Fibroblast of peridontal ligament (primary cell): ENCODE data around the gene WFIKKN1.

ENCODE experiments used
- DNase-seq: peaks from one replicate; pipeline ENCODE4 v3.0.0-alpha.2; 2010; ENCODE audit errors: extremely low read depth

The WFIKKN1 gene

DNA sequence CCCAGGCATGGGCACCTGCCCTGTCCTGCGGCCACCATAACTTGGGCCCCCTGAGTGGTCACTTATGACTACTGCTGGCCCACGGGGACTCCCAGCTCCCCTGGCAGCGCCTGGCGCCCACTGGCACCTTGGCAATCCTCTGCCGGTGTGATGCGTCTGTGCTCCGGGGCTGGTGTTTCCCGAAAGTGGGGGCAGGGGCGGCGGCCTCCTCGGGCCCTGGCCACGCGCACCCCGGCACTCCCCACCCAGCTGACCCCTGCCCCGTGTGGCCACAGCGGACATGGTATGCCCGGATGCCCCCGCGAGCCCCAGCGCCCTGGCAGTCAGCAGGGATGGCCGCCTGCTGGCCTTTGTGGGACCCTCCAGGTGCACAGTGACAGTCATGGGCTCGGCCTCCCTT lies 26.7 kb downstream of the WFIKKN1 start:
- no peak for DNase-seq

DNA sequence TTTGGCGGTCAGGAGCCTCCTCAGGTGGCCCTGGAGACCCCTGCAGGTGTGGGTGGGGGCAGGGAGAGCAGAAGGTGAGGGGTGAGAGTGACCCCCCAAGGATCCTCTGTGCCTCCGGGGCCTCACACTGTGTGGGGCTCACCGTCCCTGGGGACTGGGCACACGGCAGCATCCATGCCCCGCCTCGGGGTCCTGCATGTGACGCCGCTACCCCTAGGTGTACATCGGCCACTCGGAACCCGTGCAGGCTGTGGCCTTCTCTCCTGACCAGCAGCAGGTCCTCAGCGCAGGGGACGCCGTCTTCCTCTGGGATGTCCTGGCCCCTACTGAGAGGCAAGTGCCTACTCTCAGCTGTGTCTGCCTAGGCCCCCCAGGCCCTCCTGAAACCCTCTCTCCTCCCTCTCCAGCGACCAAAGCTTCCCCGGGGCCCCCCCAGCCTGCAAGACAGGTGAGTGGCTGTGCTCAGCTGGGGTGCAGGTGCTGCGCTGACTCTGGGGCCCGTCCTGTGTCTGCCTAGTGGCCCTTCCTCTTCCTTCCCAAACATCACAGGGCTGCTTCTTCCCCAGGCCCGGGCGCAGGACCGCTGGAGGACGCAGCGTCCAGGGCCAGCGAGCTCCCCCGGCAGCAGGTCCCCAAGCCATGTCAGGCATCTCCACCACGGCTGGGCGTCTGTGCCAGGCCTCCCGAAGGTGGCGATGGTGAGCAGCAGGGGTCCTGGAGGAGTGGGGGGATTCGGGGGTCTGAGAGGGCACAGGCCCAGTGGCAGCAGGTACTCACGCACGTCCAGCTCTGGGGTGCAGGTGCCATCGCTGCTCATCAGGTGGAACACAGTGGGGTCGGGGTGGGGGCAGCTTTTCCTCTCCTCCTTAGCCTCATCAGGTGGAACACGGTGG lies 28.1 kb downstream of the WFIKKN1 start:
- no peak for DNase-seq

DNA sequence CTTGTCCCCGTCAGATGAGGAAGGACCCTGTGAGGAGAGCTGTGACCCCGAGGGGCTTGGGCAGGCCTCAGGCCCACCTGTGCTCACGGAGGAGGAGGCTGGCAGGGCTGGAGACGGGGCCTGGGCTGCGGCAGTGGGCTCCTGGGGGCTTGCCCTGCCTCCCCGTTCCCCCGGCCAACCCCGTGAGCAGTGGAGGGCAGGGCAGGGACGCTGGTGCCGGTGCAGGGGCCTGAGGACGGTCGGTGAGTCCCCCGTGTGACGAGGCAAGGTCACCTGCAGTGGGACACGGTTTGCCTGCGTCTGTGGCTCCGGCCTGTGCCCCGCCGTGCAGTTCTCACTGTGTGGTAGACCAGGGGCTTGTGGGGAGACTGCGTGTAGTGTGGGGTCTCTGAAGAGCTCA lies 28.8 kb downstream of the WFIKKN1 start:
- no peak for DNase-seq

DNA sequence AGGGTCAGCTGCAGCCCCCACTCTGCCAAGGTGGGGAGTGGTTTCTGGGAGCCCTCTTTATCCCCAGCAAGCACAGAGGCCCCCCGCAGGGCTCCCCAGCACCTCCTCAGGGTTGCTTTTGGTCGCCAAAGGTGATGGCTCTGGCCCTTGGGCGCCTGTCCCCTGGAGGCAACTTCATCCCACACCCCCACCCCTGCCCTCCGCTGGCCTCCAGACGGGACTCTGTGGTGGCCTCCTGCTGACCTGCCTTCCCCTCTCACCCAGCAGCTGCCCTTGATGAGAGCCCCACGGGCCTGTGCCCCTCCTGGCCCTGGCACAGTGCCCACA lies 29.3 kb downstream of the WFIKKN1 start:
- no peak for DNase-seq

DNA sequence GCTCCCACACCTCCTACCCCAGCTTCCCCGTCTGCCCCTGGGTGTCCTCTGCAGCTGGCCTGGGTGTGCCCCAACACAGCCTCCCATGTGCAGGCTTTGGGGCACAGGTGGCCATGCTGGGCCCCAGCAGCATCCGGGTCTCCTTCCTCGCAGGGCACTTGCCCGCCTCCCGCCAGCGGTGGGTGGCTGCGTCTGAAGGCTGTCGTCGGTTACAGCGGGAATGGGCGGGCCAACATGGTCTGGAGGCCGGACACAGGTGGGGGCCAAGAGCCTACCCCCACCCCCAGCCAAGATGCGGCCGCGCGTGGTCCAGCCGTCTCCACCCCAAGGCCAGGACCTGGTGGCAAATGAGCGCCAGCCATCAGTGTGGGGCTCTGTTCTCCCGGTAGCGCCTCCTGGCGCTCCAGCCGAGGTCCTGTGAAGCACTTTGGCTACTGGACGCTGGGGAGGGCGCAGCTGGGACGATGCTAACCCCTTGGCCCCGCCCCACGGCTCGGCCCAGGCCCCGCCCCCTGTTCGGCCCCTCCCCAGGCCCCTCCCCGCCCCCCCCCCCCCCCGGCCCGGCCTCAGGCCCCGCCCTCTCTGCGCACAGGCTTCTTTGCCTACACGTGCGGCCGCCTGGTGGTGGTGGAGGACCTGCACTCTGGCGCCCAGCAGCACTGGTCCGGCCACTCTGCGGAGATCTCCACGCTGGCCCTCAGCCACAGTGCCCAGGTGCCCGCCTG lies 29.8 kb downstream of the WFIKKN1 start:
- DNase-seq = peak; percentile 76

DNA sequence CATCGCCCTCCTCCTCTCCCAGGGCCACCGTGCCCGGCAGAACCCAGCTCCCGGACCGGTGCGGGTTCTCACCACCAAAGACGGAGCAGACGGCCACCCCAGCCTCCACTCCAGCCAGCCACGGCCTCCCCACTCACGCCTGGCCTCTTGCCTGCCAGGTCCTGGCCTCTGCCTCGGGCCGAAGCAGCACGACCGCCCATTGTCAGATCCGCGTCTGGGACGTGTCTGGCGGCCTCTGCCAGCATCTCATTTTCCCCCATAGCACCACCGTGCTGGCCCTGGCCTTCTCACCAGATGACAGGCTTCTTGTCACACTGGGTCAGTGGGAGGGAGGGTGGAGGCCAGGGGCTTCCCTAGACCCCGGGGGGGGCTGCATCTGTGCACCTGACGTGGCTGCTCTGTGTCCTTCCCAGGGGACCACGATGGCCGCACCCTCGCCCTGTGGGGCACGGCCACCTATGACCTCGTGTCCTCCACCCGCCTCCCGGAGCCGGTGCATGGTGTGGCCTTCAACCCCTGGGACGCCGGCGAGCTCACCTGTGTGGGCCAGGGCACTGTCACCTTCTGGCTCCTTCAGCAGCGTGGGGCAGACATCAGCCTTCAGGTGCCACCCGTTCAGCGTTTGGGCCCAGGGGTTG lies 30.5 kb downstream of the WFIKKN1 start:
- DNase-seq = no peak

DNA sequence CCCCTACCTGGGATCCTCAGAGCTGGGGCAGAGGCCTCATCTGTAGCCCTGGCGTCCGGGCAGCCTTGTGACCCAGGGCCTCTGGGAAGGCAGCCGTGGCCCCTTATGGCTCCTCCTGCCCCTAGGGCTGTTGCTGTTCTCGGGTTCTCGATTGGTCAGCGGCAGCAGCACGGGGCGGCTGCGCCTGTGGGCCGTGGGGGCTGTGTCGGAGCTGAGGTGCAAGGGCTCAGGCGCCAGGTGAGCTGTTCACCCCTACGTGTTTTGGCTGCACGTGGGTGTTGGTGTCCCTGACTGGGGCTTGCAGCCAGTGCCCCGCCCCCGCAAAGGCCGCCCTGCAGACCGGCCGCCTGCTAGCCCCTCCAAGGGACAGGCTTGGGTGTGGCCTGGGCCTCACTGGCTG lies 31.3 kb downstream of the WFIKKN1 start:
- DNase-seq = no peak

DNA sequence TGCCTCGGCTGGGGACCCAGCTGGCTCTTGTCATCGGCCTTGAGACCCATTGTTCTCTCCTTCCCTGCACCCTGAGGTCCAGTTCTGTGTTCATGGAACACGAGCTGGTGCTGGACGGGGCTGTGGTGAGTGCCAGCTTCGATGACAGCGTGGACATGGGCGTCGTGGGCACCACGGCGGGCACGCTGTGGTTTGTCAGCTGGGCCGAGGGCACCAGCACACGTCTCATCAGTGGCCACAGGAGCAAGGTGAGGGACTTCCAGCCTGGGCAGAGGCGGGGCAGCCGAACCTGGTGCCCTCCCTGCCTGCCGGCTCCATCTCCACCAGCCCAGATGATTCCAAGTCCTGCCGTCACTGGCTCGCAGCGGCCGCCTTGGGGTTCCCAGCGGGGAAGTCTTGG lies 31.8 kb downstream of the WFIKKN1 start:
- DNase-seq = no peak

DNA sequence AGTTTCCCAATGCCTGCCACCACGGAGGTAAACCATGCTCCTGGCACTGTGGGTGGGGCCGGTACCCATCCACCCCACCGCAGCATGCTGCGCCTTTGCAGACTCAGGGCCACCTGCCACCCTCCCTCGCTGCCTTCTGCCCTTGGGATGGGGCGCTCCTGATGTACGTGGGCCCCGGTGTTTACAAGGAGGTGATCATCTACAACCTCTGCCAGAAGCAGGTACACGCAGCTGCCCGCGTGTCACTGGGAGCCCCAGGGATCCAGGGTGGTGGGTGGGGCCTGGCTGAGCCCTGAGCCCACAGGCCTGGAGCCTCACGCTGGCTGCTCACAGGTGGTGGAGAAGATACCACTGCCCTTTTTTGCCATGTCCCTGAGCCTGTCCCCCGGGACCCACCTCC lies 35.8 kb downstream of the WFIKKN1 start:
- DNase-seq = no peak

DNA sequence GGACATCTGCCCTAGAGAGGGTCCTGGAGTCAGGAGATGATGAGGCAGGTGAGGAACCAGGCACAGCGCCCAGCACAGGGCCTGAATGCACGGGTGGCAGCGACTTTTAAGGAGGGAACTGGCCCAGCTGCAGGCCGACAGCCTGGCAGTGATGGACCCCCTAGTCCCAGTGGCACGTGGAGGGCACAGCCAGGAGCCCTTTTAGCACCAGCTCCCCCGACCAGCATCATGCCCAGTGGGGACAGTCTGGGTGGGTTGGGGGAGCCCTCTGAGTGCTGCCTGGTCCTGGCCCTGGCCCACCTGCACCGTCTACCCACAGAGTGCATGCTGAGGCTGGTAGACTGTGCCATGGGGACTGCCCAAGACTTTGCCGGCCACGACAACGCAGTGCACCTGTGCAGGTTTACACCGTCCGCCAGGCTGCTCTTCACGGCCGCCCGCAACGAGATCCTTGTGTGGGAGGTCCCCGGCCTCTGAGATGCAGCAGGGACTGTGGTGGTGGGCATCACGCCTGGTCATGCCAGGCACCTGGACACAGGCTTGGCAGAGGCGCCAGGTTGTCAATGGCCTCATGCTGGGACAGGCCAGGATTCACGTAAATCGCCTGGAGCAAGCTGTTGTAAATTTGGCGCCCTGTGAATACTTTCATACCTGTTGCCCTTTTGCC lies 36.5 kb downstream of the WFIKKN1 start:
- no peak for DNase-seq

DNA sequence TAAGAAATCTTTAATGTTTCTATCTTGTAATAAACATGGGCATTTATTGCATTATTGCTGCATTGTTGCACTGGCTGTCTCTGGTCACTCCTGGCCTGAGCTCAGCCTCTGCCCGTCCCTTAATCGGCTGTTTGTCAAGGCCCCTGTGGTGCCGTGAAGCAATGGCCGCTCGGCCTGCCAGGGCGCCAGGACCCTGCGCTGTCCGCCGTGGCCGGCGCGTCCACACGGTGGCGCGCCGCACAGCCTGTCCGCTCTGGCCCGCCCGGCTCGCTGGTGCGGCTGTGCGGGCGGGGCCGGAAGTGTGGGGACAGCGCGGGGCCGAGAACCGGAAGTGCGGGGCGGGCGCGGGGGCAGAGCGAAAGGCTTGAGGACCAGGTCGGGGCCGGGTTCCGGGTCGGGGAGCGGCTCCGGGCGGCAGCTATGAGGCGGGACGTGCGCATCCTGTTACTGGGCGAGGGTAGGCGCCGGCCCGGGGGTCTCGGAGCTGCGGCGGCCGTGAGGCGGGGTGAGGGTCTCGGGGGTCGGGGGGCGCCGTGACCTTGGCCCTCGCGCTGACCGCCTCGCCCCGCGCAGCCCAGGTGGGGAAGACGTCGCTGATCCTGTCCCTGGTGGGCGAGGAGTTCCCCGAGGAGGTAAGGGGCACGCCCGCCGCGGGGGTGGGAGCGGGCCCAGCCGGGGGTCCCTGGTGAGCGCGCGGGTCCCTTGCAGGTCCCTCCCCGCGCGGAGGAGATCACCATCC lies 37.2 kb downstream of the WFIKKN1 start, which contains the start of gene RHOT2:
Gene RHOT2, plus strand, starts transcription at position 353 of the 739 bp plus-strand sequence. Its CDS starts 68 bp downstream, at position 421.
- DNase-seq = peak; percentile 81

DNA sequence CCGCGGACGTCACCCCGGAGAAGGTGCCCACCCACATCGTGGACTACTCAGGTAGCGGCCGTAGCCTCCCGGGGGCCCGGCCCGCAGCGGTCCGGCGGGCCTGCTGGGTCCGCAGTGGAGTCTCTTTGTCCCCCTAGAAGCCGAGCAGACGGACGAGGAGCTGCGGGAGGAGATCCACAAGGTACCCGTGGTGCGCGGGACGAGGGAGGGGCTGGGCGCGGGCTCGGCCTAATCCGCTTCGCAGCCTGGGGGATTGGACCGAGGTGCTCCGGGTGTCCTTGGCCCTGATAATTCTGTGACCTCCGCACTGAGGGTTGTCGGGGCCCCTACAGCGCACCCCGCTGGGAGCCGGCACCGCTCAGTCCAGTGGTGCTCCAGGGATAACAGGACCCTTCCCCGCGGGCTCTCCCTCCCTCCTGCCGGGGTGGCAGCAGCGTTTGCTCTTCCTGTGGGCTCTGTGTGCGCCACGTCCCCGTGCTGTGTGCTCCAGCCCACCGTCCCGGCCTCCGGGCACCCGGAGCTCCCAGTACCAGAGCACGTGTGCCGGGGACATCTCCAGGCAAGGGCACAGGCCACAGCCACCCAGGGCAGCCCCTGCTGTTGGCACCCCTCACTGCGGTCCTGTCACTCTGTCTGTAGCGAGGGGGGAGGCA lies 37.9 kb downstream of the WFIKKN1 start:
- DNase-seq = no peak

DNA sequence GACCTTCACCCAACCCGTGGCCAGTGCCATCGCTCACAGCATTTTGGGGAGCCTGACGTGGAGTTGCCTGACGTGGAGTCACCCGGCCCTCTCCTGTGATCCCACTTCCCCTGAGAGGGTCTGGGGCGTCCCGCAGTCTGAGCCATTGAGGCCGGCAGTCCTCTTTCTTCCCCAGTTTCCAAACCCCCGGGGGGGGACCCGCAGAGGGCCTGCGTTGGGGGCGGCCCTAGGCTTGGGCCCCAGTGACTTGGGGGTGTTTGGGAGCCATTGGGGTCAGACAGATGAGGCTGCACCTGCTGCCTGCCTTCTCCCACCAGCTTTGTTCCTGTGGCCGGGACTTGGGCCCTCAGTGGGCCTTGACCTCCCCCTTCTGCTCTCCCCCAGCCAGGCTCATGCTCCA lies 38.9 kb downstream of the WFIKKN1 start:
- no peak for DNase-seq

DNA sequence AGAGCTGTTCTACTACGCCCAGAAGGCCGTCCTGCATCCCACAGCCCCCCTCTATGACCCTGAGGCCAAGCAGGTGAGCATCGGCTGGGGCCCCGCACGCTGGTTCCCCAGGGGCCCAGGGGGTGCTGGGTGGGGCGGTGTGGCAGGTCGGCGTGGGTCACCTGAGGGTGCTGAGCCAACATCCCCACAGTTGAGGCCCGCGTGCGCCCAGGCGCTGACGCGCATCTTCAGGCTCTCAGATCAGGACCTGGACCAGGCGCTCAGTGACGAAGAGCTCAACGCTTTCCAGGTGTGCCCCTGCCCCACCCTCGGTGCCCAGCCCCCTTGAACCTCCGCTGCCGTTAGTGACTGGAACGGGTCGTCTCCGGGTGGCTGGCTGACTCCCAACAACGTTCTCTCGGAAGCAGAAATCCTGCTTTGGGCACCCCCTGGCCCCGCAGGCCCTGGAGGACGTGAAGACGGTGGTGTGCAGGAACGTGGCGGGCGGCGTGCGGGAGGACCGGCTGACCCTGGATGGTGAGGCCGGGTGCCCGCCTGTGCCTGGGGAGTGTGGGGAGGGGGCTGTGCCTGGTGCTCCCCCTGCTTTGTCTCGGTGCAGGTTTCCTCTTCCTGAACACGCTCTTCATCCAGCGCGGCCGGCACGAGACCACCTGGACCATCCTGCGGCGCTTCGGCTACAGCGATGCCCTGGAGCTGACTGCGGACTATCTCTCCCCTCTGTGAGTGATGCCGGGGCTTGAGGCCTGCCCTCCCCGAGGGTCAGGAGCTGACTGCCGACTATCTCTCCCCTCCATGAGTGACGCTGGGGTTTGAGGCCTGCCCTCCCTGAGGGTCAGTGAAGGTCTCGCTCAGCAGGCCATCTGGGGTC lies 39.9 kb downstream of the WFIKKN1 start:
- no peak for DNase-seq

DNA sequence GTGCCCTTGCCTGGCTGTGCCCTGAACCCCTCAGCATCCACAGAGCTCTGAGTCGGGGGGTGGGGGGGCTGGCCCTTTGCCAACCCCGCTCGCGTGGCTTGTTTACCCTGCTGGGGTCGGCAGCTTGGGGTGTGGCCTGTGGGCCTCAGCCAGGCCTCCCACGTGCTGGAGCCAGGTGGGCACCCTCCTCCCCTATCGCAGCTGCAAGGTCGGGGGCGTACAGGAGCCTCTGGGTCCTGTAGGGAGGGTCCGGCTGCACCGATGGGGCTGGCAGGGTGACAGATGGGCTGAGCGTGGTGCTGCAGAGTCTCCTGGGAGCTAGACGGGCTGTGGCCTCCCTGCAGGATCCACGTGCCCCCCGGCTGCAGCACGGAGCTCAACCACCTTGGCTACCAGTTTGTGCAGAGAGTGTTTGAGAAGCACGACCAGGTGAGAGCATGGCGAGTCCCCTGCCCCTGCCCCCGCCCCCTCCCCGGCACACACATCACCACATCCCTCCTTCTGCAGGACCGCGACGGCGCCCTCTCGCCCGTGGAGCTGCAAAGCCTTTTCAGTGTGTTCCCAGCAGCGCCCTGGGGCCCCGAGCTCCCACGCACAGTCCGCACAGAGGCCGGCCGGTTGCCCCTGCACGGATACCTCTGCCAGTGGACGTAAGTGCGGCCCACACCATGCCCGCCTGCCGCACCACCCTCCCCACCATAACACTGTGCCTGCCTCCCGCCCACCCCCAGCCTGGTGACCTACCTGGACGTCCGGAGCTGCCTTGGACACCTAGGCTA lies 40.8 kb downstream of the WFIKKN1 start:
- DNase-seq = no peak

DNA sequence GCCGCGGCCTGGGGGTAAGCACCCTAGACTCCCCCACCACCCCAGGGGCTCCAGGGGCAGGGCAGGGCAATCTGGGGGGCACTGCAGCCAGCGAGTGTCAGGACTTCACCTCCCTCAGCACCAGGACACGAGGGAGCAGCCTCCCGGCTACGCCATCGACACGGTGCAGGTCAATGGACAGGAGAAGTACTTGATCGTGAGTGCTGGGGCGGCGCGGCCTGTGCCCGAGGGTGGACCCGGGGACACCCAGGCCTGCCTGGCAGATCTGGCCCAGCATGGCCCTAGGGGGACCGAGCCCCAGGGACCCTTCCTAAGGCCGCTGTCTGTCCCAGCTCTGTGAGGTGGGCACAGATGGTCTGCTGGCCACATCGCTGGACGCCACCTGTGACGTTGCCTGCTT lies 41.6 kb downstream of the WFIKKN1 start:
- no peak for DNase-seq

DNA sequence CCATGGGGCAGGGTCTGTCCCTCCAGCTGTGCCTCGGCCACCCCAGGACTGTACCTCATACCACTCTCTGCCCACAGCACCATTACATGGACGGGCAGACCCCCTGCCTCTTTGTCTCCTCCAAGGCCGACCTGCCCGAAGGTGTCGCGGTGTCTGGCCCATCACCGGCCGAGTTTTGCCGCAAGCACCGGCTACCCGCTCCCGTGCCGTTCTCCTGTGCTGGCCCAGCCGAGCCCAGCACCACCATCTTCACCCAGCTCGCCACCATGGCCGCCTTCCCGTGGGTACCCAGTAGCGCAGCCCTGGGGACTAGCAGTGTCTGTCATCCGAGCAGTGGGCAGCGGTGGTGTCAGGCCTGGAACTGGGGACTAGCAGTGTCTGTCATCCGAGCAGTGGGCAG lies 42.1 kb downstream of the WFIKKN1 start:
- no peak for DNase-seq

DNA sequence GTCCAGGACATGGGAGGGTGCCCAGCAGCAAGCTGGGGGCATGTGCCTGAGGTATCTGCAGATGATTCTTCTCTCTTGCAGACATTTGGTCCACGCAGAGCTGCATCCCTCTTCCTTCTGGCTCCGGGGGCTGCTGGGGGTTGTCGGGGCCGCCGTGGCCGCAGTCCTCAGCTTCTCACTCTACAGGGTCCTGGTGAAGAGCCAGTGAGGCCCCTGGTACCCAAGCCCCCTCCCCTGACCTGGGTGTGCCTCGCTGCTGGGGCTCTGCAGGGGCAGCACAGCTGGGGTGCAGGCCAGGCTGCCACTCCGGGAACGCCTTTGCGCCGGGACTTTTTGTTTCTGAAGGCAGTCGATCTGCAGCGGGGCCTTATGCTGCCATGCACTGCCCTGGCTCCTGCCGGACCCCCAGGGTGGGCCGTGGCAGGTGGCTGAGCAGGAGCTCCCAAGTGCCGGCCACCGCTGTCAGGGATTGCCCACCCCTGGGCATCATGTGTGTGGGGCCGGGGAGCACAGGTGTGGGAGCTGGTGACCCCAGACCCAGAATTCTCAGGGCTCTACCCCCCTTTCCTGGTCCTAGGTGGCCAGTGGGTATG lies 42.7 kb downstream of the WFIKKN1 start:
- DNase-seq = no peak
